Tracheal epithelial cell (primary cell): ENCODE data around the gene PACS2. TPM values are rescaled to one million over a fixed set of nuclear protein-coding genes. Genes with fewer than 3 reads are reported as not detected.

Experiments used
- total RNA-seq: library from RNA; depleted of rRNA; stranded (reverse); fragments of >200 nt; gene quantifications from 2 replicates; pipeline ENCODE4 v1.2.1, GENCODE V29; 2014

The PACS2 gene
- 42.0 and 56.1 TPM in 2 replicates for total RNA-seq

GRCh38 chr14:105314287-105315200 lies at the start of gene PACS2:
Gene PACS2, plus strand, starts transcription at chr14:105314748. Its CDS starts 171 bp downstream, at chr14:105314919.

GRCh38 chr14:105300542-105301102 lies 13.9 kb upstream of the PACS2 start, which contains the start of gene BRF1:
Gene BRF1, minus strand, starts transcription at chr14:105301001. Its CDS starts 372 bp downstream, at chr14:105300629.

GRCh38 chr14:105398044-105398725 lies 83.6 kb downstream of the PACS2 start, which contains the start of gene TEX22:
Gene TEX22, plus strand, starts transcription at chr14:105398538. Its CDS starts 803 bp downstream, at chr14:105399341.

GRCh38 chr14:105419195-105420091 lies 104.9 kb downstream of the PACS2 start, which contains the start of gene MTA1:
Gene MTA1, plus strand, starts transcription at chr14:105419827. Its CDS starts 209 bp downstream, at chr14:105420036.

Other genes with a start within 250 kb of the PACS2 start
- gene GPR132, start 249.3 kb upstream of the PACS2 start, total RNA-seq: 0.24 TPM in 1 of 2 replicates, not detected in the other
- gene JAG2, start 146.0 kb upstream of the PACS2 start, total RNA-seq: 17.4 and 21.7 TPM in 2 replicates
- 36.9 and 39.2 TPM in 2 replicates for gene NUDT14, start 133.4 kb upstream of the PACS2 start, total RNA-seq
- gene BTBD6, start 66.2 kb upstream of the PACS2 start, total RNA-seq: 65.8 and 71.0 TPM in 2 replicates
- gene BRF1, start 13.7 kb upstream of the PACS2 start, total RNA-seq: 22.9 and 27.5 TPM in 2 replicates
- under 0.01 and 0.21 TPM in 2 replicates for gene TEX22, start 83.8 kb downstream of the PACS2 start, total RNA-seq
- 32.5 and 33.2 TPM in 2 replicates for gene MTA1, start 105.1 kb downstream of the PACS2 start, total RNA-seq
- 34.3 and 64.8 TPM in 2 replicates for gene CRIP2, start 160.1 kb downstream of the PACS2 start, total RNA-seq
- 0.48 TPM in 1 of 2 replicates, not detected in the other for gene CRIP1, start 172.1 kb downstream of the PACS2 start, total RNA-seq
- 2.3 and 5.1 TPM in 2 replicates for gene TEDC1, start 176.5 kb downstream of the PACS2 start, total RNA-seq
- gene TMEM121, start 211.8 kb downstream of the PACS2 start, total RNA-seq: 2.4 and 3.4 TPM in 2 replicates